CD4-positive, alpha-beta T cell treated with Interferon gamma for 1 hour (primary cell): ENCODE data around the gene SLC19A2.
A peak's percentile ranks its signal among the peaks of the same experiment; 100 is the strongest.
"Not testable (repeated sequence)": the region's sequence is repeated elsewhere in the genome, so short reads cannot be mapped to it uniquely, and the experiment has no call there.

ENCODE experiments used
- DNase-seq: peaks from one replicate; pipeline ENCODE4 v3.0.0-alpha.2; 2020

Gene SLC19A2

GRCh38 chr1:169508432-169509338, 22.9 kb upstream of the SLC19A2 start:
- DNase-seq, result no peak

DNA sequence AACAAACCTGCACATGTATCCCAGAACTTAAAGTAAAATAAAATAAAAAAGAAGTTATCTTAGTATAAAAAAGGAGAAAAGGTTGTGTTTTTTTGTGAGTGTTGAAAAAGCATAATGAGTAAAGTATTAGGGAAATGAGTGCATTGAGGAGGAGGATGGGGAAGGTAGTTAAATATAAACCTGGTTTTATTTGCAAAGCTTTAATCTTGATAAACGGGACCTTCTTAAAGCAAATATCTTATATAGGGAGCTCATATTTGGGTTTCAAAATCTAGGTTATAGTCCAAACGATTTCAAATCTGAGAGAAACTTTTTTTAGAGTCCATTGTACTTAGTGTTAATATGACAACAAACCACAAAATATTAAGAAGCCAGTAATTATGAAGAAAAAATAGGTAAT, 21.7 kb upstream of the SLC19A2 start:
- no peak for DNase-seq

DNA sequence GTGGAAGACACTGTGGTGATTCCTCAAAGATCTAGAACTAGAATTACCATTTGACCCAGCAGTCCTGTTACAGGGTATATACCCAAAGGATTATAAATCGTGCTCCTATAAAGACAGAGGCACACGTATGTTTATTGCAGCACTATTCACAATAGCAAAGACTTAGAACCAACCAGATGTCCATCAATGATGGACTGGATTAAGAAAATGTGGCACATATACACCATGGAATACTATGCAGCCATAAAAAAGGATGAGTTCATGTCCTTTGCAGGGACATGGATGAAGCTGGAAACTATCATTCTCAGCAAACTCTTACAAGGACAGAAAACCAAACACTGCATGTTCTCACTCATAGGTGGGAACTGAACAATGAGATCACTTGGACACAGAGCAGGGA, 17.9 kb upstream of the SLC19A2 start:
- DNase-seq, result not testable (repeated sequence)

GRCh38 chr1:169499807-169500206, 14.1 kb upstream of the SLC19A2 start:
- DNase-seq, result no peak

- DNase-seq, result no peak
Observed at GRCh38 chr1:169497317-169497716, 11.6 kb upstream of the SLC19A2 start.

- DNase-seq, result no peak
Observed at GRCh38 chr1:169495916-169496315, 10.2 kb upstream of the SLC19A2 start.

- DNase-seq, result no peak
Observed at GRCh38 chr1:169495046-169495775, 9.5 kb upstream of the SLC19A2 start.

DNA sequence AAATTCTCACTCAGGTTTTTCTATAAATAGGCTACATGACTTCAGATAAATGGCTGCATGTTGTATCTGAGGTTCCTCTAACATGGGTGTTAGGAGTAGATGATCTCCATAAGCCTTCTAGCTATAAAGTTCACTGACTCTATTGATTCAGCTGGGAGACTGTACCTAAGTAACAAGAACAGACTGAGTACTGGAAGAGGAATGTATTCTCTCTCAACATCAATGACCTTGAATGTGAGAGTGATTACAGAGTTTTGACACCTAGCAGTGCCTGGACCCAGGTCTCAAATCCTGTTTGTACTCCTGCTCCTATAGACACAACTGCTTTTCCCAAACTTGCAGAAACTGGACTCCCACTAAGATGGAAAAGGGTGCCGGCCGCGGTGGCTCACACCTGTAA, 8.6 kb upstream of the SLC19A2 start:
- DNase-seq, result no peak

- DNase-seq, result no peak
Observed at GRCh38 chr1:169493251-169493650, 7.5 kb upstream of the SLC19A2 start.

DNA sequence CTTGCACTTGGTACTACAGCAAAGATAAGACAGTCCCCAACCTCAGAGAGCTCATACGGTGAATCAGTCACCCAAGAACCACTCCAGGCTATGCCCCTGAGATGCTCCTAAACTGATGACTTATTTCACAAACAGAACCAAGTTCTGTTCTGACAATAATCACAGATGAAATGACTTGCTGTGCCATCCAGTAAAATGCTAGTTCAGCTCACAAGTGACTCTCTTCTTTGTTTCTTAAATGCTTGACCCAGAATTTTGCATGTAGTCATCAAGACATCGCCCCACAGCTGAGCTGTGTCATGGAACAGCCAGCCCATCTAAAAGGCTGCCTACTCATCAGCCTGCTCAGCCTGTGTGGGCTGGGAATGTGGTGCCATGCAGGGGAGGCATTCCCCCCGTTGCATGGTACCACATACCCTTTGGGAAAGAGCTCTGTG, 6.1 kb upstream of the SLC19A2 start:
- DNase-seq, result no peak

DNA sequence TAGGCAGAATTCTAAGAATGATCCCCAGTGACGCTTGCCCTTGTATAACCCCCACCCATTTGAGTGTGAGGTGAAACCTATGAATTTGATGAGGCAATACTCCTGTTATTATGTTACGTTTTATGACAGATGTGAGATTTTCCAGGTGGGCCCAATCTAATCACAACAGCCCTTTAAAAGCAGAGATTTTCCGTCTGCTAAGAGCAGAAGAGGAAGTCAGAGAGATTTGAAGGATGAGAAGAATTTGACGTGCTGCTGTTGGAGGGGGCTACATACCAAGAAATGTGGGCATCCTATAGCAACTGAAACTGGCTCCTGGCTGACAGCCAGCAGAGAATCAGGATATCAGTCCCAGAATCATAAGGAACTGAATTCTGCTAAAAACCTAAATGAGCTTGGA, 2.4 kb upstream of the SLC19A2 start:
- no peak for DNase-seq

DNA sequence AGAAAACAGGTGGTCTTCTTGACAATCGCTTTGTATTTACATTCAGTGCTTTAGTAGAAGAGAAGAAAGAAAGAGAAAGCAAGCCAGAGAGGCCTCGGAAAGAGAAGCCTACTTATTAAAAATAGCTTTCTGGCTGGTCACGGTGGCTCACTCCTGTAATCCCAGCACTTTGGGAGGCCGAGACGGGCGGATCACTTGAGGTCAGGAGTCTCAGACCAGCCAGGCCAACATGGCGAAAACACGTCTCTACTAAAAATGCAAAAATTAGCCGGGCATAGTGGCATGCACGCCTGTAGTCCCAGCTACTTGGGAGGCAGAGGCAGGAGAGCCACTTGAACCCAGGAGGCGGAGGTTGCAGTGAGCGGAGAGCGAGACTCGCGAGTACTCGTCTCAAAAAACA, 1.8 kb upstream of the SLC19A2 start:
- DNase-seq, result no peak

- DNase-seq, result no peak
Observed at GRCh38 chr1:169487133-169487532, 1.4 kb upstream of the SLC19A2 start.

- DNase-seq, result no peak
Observed at GRCh38 chr1:169486281-169487051, 722 bp upstream of the SLC19A2 start.

DNA sequence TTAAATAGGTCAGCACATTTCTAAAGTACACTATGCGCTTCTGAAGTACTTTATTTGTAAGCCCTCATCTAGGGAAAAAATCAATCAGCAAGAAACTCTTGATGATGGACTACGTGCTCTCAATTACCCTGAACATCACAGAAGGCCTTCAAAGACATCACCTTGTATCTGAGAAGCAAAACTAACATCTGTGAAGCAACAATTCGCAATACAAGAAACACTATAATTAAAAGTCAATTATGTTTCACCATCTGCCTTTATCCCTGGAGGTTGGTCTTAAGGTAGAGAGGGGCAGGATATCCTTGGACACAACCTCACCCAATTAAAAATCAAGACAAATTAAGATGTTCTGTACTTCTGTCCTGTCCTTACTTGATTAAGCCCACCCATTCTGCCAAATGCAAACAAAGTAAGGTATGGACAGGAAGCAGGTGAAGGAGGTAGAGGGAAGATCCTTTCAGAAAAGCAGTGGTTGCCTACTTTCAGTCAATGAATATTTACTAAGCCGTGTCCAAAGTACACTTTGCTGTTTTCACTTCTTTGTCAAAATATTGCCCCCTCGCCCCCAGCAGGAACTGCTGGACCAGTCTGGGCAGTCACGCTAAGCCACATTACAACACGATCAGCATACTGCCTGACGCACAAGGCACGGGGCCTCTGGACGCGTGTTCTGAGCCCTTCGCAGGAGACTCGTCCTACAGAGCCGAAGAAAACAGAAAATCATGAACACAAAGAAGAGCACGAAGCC, 887 bp downstream of the SLC19A2 start:
- DNase-seq, result peak; percentile 35

GRCh38 chr1:169484101-169484500, 1.6 kb downstream of the SLC19A2 start:
- DNase-seq, result no peak

- DNase-seq, result no peak
Observed at GRCh38 chr1:169483500-169483966, 2.2 kb downstream of the SLC19A2 start.

DNA sequence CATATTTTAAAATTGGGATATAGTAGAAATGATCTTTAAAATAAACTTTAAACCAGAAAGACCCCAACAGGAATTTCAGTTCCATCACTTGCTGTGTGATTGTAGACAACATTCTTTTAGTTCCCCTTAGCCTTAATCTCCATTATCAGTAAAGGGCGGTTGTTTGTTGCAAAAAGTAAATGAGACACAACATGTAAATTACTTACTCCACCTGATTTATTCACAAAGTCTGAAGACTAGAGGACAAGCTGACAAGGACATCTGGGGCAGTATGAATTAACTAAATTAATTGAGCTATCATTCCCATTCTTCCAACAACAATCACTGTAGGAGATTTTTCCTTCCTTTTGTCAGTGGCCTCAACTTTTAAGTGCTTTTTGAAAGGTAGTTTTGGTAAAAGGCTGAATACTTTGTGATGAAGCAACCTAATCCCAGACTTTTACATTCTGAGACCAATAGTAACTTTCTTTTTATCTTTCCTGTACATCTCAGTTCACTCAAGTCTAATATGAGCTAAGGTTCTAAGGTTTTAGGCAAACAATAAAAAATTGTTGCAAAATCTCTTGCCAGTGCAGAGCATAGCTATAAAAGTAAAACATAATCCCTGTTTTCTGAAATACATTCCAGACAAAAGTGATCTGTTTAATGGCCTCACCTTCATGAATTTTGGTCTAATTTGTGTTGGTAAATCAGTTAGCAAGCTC, 6.2 kb downstream of the SLC19A2 start:
- DNase-seq, result no peak

GRCh38 chr1:169478094-169478672, 7.6 kb downstream of the SLC19A2 start:
- no peak for DNase-seq

DNA sequence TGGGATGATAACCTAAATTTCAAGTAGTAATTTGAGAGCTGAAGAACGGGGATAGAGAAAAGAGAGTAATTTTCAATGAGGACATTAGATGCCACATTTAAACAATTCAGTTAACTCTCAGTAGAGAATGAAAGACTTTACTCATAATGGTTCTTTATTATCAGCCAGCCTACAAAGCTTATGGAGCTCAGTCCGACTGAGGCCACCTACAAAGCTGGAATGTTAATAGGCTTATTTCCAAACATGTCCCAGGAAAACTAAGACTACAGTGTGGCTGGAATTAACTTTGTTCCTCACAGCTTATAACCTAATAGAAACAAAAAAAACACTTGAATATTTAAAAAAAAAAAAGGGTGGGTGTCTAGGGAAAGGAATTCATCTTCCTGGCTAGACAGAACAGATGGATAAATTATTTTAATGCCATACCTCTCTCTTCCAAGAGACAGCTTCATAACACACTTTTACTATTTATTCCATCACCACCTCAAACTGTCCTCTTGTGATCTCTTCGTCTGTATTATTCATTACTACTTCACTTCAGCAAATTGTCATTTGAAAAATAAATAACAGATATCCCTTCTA, 9.8 kb downstream of the SLC19A2 start:
- DNase-seq, result no peak
